ENCODE results near the gene TRIAP1.
A peak's percentile ranks its signal among the peaks of the same experiment; 100 is the strongest.
"Not testable (repeated sequence)": the region's sequence is repeated elsewhere in the genome, so short reads cannot be mapped to it uniquely, and the experiment has no call there.

Gene TRIAP1

DNA sequence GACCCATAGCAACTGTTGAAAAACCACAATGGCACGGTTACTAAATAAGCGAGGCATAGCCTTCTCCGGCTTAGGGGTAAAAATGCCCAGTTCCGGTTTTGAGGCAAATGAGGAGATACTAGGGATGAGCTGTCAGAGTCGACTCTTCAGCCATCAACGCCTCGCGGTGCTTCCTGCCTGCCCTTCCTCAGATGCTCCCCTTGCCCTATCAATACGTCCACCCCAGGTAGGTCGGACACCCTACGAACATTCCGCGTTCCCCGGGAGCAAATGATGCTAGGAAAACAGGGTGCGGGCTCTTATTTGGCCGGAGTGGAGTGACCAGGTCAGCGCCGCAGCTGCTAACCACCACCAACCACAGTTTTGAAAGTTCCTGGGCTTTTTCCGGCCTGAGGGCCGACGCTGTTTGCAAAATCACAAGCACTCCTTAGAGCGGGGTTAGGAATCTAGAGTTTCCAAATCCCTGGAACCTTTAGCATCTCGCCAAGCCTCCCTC lies 22.2 kb upstream of the TRIAP1 start:
- DNase-seq: peak; percentile 58 to 63

DNA sequence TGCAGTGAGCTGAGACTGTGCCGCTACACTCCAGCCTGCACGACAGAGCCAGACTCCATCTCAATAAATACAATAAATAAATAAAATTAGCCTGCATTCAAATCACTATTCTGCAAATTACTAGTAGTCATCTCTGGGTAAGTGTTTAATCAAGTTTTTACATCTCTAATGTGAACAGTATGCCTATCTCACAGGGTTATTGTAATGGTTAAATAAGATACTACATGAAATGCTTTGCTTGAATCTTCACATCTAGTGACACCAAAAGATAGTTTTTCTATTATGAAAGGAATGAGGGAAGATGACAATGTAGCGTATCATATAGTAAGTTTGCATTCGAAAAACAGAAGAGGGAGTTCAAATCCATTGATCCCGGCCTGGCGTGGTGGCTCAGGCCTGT lies 21.3 kb upstream of the TRIAP1 start:
- no peak for DNase-seq

DNA sequence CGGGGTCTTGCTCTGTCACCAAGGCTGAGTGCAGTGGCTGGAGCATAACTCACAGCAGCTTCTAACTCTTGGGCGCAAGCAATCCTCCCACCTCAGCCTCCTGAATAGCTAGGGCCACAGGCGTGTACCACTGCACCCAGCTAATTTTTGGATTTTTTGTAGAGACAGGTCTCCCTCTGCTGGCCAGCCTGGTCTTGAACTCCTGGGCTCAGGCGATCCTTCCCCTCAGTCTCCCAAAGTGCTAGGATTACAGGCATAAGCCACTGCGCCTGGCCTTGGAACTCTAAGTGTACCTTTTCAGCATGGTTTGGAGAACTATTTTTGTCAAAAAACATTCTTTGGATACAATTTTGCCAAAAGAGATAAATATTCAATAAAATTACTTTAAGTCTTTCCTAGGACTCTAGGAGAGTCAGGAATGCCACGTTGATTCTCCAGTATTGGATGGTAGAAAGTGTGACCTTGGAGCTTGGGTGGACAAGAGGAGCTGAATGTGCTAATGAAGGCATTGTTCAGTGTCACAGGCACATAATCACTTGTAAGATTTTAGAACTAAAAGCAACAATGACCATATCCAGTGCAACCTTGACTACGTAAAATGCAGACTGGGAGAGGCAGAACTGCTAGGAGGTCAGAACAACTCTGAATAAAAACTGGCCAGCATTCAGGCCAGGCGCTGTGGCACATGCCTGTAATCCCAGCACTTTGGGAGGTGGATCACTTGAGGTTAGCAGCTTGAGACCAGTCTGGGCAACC lies 20.6 kb upstream of the TRIAP1 start:
- DNase-seq: peak; percentile 22 to 51

DNA sequence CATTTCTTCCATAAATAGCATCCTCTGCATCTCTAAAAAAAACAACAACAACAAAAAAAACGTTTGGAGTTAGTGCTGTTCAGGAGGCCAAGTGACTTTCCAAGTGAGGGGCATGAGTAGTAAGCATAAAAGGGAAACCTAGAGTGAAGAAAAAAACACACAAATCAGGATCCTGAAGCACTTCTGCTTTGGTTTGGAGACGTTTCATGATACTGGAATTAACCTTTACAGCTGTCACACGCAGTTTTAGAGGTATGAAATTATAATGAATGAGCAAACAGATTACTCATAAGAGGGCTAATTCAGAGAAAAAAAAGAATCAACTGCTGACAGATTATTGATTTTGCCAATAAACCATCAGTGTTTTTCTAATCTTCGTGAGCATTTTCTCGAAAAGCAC lies 19.6 kb upstream of the TRIAP1 start:
- DNase-seq: peak in 1 of 2 donors; percentile 51

DNA sequence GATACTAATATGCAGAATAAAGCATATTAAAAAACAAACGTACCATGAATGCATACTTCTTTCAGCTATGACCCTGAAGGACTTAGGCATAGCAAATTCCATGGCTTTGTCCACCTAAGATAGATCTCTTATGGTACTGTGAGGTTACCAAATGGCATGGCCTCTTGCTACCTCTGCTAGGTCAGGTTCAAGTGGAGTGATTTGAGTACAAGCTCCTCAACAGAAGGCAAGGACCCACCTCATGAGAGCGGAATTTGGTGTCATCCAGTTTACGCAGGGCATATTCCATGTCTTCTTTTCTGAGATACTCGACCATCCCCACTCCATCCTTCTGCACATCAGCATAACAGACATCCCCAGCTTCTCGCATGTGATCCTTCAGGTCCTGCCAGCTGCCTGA lies 17.5 kb upstream of the TRIAP1 start:
- DNase-seq: no peak

DNA sequence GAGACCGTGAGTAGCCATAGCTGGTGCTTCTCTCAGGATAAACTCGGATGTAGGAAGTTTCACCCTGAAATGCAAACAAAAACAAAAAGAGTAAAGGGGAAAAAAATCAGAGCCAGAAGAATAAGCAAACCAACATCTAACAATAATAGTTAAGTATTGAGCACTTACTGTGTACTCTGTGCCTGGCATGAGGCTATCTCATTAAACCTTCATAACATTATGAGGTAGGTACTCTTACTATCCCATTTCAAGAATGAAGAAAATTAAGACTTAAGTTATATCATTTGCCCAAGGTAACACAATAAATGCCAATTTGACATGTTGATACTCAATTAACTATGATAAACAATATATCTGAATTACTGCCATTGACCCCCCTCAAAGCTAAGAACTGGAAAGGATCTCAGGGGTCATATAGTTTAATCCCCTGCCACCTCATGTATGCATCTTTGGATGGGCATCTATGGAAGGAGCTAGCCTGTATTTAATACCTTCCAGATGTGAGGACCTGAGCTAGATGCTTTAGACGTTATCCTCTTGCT lies 16.0 kb upstream of the TRIAP1 start:
- DNase-seq: no peak

DNA sequence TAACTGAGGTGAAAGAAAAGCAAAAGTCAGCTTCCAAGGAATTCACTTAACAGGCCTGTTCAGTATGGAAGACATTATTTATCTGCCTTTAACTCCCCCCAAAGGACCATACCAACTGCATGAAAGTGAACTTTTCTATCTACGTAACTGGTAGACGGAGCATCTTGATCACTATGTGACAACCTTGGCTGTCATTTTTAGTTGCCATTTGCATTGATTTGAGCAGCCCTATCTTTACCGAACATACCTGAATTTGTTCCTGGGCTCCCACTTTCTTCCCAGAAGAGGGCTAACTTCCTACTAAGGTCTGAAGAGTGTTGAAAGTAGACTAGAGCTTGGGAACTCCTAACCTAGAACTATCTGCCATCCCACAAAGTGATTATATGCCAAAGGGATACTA lies 14.0 kb upstream of the TRIAP1 start:
- no peak for DNase-seq

DNA sequence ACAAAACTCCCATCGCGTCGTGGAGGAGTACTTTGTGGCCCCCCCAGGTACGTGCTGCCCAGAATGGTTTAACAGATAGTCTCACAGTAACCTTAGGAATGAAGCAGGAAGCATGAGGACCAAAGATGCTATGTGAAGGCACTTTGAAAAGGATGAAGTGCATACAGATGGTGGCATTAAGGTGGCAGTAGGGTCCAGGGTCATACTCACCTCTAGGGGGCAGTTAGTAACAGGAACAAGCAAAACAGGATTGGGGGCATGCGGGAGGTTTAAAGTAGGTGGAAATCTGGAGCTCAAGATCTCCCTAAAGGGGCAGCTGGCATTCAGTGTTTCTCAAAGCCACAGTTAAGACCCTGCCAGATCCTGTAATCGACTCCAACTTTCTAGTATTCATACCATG lies 10.9 kb upstream of the TRIAP1 start:
- DNase-seq: no peak

DNA sequence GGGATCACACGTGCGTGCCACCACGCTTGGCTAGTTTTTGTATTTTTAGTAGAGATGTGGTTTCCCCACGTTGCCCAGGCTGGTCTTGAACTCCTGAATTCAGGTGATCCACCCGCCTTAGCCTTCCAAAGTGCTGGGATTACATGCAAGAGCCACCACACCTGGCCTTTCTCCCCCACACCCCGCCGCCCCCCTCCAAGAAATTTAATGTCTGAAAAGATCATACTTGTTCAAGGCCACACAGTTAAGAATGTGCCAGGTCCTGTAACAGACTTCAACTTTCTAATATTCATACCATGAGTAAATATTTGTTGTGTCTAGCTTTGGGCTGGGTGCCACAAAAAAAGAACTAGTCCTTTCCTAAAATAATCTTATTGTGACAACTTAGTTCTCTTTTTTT lies 9.1 kb upstream of the TRIAP1 start:
- DNase-seq: no peak

DNA sequence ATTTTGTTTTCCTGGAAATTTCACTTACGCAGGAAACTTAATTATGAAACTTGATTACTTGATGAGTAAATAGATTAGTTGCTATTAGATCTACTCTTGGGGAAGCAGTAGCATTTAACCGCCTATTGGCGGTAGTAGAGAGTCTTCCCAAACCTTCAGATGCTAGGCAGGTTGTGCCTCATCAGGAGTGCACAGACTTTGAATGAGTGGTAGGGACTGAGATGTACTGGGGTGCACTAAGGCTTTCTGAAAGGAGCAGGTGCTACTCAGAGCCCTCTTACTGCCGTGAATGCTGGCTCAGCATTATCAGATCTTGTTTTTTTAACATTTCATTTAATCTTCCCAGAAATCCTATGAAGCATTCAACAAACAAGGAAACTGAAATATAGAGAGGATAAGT lies 7.8 kb upstream of the TRIAP1 start:
- peak in 1 of 2 donors; percentile 46 for DNase-seq

DNA sequence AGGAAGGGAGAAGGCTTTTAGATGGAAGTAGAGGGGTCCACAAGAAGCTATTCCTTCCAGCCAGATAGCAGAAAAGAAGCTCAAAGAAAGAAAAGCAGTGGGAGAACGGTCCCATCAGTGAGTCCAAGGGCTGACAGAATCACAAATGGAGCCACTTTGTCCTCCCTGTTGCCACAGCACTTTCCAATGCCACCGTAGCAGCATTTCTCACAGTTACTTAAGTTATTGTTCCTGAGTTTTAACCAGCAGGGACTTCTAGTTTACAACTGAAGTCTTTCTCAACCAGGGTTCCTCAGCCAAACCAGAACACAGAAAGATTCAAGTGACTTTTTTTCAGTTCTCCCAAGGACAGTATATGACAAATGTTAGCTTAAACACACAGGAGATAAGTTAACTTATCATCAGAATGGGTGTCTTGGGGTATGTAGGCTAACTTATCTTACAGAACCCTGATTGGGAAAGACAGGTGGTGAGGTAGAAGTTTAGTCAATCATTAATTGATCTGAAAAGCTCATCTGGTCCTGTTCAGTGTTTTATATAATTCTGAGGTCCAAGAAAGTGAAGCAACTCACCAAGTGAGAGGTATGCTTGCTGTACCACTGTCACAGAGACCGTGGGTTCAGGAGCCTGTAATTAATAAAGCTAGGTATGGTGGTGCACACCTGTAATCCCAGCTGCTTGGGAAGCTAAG lies 7.0 kb upstream of the TRIAP1 start:
- DNase-seq: no peak

DNA sequence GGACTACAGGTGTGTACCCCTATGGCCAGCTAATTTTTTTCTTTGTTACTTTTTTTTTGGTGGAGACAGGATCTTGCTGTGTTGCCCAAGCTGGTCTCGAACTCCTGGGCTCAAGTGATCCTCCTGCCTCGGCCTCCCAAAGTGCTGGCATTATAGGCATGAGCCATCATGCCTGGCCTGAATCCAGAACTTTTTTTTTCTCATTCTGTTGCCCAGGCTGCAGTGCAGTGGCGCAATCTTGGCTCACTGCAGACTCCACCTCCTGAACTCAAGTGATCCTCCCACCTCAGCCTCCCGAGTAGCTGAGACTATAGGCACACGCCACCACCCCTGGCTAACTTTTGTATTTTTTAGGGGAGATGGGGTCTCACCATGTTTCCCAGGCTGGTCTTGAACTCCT lies 6.3 kb upstream of the TRIAP1 start:
- not testable (repeated sequence) for DNase-seq

DNA sequence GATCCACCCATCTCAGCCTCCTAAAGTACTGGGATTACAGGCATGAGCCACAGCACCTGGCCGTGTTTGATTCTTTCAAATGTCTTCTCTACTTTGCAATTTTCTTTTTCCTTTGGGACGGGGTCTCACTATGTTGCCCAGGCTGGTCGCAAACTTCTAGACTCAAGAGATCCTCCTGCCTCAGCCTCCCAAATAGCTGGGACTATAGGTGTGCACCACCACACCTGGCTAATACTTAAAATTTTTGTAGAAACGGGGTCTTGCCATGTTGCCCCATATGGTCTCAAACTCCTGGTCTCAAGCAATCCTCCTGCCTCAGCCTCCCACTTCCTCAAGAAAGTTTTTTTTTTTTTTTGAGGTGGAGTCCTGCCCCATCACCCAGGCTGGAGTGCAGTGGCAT lies 1.8 kb upstream of the TRIAP1 start:
- DNase-seq: no peak

DNA sequence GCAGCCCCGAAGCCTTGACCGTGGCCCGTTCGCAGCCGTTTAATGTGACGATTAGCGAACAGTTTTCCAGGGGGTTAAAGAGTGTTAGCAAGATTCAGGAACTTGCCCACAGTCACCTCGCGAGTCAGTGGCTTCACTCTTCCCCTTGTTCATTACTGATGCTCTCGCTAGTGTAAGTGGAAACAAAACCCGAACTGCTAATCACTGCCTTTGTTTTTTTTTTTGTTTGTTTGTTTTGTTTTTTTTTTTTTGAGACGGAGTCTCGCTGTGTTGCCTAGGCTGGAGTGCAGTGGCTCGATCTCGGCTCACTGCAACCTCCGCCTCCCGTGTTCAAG lies 627 bp upstream of the TRIAP1 start:
- not testable (repeated sequence) for DNase-seq

DNA sequence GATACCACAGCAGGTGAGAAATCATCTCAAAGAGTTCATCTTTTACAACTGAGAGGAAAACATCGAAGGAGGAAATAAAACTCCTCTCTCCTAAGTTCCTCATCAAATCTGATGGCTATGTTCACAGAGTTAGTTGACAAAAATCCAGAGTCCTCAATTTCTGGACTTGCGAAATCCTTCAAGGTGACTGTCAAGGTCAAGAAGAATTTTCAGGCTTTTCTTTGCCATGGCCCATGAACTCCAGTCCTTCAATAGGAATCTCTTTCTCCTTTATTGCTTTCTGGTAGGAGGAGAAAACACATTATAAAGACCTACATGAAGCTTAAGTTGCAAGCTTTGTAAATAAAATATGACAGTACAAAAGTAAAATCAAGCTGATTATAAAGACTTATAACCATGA lies 1.5 kb downstream of the TRIAP1 start:
- no peak for DNase-seq

DNA sequence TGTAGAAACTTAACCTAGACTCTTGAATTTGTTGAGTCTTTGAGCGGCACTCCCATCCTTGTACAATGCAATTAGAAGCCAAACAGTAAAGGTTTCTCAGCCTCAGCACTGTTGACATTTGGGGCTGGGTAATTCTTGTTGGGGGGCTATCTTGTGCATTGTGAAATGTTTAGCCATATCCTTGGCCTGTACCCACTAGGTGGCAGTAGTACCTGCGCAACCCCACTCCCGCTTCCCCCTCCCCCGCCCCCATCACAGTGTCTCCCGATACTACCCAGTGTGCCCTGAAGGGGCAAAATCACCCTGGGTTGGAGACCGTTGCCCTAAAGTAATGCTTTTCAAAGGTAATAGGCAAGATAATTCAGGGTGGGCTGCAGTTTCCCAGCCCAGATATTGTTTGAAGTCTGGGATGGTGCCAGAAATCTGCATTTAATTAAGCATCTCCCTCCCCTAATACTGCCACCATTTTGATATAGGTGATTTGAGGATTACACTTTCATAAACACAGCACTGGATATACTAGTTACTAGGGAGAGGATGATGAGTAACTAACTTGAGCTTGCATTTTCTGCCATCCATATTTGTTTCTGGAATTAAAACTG lies 6.4 kb downstream of the TRIAP1 start:
- peak; percentile 37 to 61 for DNase-seq

DNA sequence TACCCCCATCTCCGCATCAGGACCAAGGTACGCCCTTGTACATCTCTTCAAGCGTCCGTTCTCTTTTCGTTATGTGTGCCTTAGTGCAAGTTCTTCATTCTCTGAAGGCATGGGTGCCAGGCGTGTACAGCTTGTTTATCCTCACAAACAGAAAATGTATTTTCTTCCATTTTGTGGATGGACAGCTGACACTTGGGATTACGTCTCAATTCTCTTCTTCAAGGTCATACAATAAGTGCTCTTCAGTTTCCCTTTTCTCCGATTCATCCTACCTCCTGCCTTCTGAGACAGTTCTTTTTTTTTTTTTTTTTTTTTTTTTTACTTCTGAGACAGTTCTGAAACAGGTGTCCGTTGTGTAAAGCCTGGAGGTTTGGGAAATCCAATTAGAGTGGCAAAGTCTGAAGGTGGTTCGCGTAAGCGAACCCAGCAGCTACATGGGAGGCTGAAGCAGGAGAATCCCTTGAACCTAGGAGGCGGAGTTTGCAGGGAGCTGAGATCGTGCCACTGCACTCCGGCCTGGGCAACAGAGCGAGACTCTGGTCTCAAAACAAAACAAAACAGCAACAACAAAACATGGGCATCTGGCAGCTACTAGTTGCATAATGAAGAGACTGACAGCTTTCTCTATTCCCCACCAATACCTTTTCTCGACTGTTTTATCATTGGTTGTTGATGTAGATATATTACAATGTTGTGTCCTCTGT lies 7.5 kb downstream of the TRIAP1 start:
- no peak for DNase-seq

DNA sequence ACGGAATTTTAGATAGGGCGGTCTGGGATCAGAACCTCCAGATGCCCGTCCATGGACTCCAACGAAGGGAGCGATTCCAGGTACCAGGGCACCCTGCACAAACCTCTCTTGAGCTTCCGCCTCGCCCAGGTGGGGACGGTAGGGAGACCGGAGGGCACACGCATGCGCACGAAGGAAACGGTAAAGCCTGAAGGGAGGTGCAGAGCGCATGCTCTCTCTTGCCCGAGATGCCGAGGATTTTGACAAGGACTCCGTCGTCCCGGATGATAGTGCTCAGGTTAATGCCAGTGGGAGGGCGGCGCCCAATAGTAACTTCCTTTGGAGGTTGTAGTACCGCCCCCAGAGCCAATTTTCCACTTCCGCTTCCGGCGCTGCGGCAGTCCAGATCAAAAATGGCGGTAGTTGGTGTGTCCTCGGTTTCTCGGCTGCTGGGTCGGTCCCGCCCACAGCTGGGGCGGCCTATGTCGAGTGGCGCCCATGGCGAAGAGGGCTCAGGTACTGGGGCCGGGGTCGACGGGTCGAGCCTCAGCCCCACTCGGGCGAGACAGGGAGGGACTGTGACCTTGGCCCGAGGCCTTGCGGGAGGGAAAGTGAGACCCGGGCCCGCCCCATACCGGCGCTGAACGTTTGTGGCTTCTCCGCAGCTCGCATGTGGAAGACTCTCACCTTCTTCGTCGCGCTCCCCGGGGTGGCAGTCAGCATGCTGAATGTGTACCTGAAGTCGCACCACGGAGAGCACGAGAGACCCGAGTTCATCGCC lies 8.3 kb downstream of the TRIAP1 start, which contains the start of gene COX6A1:
Gene COX6A1, plus strand, starts transcription at position 379 of the 760 bp plus-strand sequence. Its CDS starts 14 bp downstream, at position 393.
- DNase-seq: peak; percentile 97 to 98

DNA sequence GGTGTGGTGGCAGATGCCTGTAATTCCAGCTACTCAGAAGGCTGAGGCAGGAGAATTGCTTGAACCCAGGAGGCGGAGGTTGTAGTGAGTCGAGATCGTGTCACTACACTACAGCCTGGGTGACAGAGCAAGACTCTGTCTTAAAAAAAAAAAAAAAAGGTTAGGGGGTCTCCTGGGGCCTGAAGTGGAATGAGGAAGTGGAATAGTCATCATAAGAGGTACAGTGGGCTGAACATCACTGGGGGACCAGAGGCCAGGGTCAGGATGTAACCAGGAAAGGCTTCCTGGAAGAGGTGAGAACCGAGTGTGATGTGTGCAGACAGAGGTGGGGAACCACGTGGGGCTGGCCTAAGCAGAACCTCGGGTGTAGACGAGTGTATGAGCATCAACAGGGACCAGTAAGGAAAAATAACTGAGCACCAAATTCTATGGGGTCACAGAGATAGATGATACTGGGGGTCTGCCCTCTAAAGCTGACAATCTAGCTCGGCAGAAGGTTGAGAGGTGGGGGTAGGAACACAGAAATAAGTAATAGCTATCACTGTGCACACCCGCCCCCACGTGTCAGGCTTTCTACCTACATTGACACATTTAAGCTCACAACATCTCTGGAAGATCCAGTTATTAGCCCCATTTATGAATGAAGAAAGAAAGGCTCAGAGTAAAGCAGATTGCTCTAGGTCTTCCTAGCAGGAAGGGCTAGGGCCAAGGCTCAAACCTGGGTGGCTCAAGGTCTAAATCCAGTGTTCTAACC lies 13.2 kb downstream of the TRIAP1 start:
- no peak for DNase-seq

DNA sequence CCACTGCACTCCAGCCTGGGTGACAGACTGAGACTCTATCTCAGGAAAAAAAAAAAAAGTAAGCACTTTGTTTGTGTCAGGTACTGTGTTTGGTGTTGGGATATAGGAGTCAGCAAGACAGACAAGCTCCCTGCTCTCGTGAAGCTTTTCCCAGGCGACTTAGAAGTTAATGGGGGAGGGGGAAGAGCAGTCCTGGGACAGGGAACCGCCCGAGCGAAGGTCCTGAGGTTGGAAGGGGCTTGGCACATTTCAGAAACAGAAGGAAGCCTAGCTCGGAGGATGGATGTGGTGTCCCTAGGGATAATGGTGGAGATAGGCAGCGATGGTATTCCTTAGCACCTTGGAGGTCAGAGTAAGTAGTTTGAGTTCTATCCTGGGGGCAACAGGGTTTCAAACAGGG lies 16.8 kb downstream of the TRIAP1 start:
- DNase-seq: no peak

DNA sequence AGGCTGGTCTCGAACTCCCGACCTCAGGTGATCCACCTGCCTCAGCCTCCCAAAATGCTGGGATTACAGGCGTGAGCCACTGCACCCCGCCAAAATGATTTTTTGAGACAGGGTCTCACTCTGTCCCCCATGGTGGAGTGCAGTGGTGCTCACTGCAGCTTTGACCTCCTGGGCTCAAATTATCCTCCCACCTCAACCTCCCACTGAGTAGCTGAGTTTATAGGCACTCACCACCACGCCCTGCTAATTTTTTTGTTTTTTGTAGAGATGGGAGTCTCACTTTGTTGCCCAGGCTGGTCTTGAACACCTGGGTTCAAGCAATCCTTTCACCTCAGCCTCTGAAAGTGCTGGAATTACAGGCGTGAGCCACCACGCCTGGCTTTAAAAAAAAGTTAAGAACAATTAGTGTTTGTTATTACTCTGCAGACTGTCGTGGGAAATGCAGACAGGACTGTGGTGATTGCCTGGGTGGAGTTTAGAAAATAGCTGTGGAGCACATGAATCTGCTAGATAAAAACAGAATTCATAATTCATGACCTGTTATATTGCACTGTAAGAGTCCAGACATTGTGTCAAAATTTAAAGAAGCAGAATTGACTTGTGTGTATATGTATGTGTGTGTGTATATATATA lies 17.5 kb downstream of the TRIAP1 start:
- DNase-seq: no peak
